Lower leg skin (tissue), 4 donors: Measurements from ENCODE around the gene TALDO1. TPM values are rescaled to one million over a fixed set of nuclear protein-coding genes. Genes with fewer than 3 reads are reported as not detected.

Source experiments
- DNase-seq, 2 donors: peaks; one replicate each; pipeline ENCODE4 v3.0.0-alpha.2; 2019; ENCODE audit warnings: low spot score in 2 of 2
- H3K4me3 ChIP-seq: fragments of 200-600 bp; sonication (generic); 2 replicates; pipeline ENCODE4 v1.5.1; 2017; ENCODE audit warnings: mild to moderate bottlenecking, low read depth; ENCODE audit not compliant: poor library complexity, severe bottlenecking
- CTCF ChIP-seq, 3 donors: fragments of 450-650 bp; IDR thresholded peaks; one replicate each; pipeline ENCODE4 v1.5.1; 2016; ENCODE audit warnings: antibody characterized with exemption in 3 of 3, mild to moderate bottlenecking in 3 of 3, moderate library complexity in 2 of 3
- POLR2A ChIP-seq, 2 donors: fragments of 450-650 bp; IDR thresholded peaks; one replicate each; pipeline ENCODE4 v1.6.1; 2016 to 2017; ENCODE audit warnings: antibody characterized with exemption in 2 of 2, mild to moderate bottlenecking in 1 of 2, moderate library complexity in 1 of 2
- WGBS, 2 donors: methylation state at CpG; one replicate each; pipeline ENCODE4 v1.1.5; 2018; 5-methylcytosine and 5-hydroxymethylcytosine counted together
- intact Hi-C: fragments of 100-400 bp; cut with DNase I; formaldehyde crosslinking; loops from one replicate; pipeline ENCODE4 v1.15.0; 2023; ENCODE audit warnings: low total_unique reads
- total RNA-seq, 4 donors: library from RNA; depleted of rRNA; stranded (reverse); fragments of >200 nt; gene quantifications; one replicate each; pipeline ENCODE4 v1.1.0, GENCODE V29; 2016

TALDO1 gene
- total RNA-seq, 4 donors from 2014 or later, result 167 to 249 (median 183) TPM

GRCh38 chr11:721741-722345 lies 25.4 kb upstream of the TALDO1 start:
- H3K4me3 ChIP-seq, result no peak overlapping the region
- intact Hi-C loops, result loop anchor here (10.0 kb wide), 1 partner anchor 67 kb away; no protein-coding TSS in a partner anchor
- 44 to 63% methylated on average over 8 to 14 of the region's 33 CpGs for WGBS, 2 donors
- TF ChIP-seq POLR2A (IDR thresholded peaks at IDR 0.05) (no peak), CTCF (IDR thresholded peaks at IDR 0.05) (no peak)
- no peak for DNase-seq

- no peak for TF ChIP-seq CTCF (IDR thresholded peaks at IDR 0.05)
- no peak for TF ChIP-seq POLR2A (IDR thresholded peaks at IDR 0.05)
- H3K4me3 ChIP-seq, result no peak overlapping the region
- intact Hi-C loops, result loop anchor here (10.0 kb wide), 1 partner anchor 68 kb away; no protein-coding TSS in a partner anchor
- WGBS, 2 donors, result 80 to 82% methylated on average over 13 to 18 of the region's 20 CpGs
- DNase-seq, result no peak
Measured at GRCh38 chr11:722346-722811, 24.9 kb upstream of the TALDO1 start.

GRCh38 chr11:723120-723883 lies 24.0 kb upstream of the TALDO1 start:
- H3K4me3 ChIP-seq, result no peak overlapping the region
- intact Hi-C loops, result loop anchor here (10.0 kb wide), 1 partner anchor 69 kb away; no protein-coding TSS in a partner anchor
- no peak for DNase-seq
- TF ChIP-seq POLR2A (IDR thresholded peaks at IDR 0.05), result no peak
- TF ChIP-seq CTCF (IDR thresholded peaks at IDR 0.05), result no peak
- 43 to 55% methylated on average over 6 to 8 of the region's 8 CpGs for WGBS, 2 donors

- intact Hi-C loops, result loop anchor here (2.0 to 10.0 kb wide), 2 partner anchors 69 to 169 kb away; no protein-coding TSS in a partner anchor
- TF ChIP-seq CTCF (IDR thresholded peaks at IDR 0.05) (no peak), POLR2A (IDR thresholded peaks at IDR 0.05) (no peak)
- no peak overlapping the region for H3K4me3 ChIP-seq
- WGBS, 2 donors, result 77 to 80% methylated on average over 10 to 18 of the region's 19 CpGs
- no peak for DNase-seq
Measured at GRCh38 chr11:724049-724777, 23.1 kb upstream of the TALDO1 start.

- H3K4me3 ChIP-seq, result no peak overlapping the region
- WGBS, 2 donors, result 74 to 78% methylated on average over 14 to 16 of the region's 18 CpGs
- no peak for DNase-seq
- TF ChIP-seq CTCF (IDR thresholded peaks at IDR 0.05) (no peak), POLR2A (IDR thresholded peaks at IDR 0.05) (no peak)
- intact Hi-C loops, result loop anchor here (2.0 to 10.0 kb wide), 2 partner anchors 70 to 170 kb away; no protein-coding TSS in a partner anchor
Measured at GRCh38 chr11:724778-725386, 22.4 kb upstream of the TALDO1 start.
